Stimulated activated naive CD8-positive, alpha-beta T cell treated with anti-CD3 and anti-CD28 coated beads, Interleukin-15, Interleukin-2, amounts not matched to agents 100 U/mL and 50 U/mL, for 24 hours (primary cell): Measurements from ENCODE around the gene PTPRA.
"Not testable (repeated sequence)": the region's sequence is repeated elsewhere in the genome, so short reads cannot be mapped to it uniquely, and the experiment has no call there.

Experiments used
- ATAC-seq: fragments of 150-1000 bp; cut with Tn5 transposase; one replicate; pipeline ENCODE4 v1.10.0; 2021
- DNase-seq: peaks from one replicate; pipeline ENCODE4 v3.0.0; 2021

The PTPRA gene, protein sequence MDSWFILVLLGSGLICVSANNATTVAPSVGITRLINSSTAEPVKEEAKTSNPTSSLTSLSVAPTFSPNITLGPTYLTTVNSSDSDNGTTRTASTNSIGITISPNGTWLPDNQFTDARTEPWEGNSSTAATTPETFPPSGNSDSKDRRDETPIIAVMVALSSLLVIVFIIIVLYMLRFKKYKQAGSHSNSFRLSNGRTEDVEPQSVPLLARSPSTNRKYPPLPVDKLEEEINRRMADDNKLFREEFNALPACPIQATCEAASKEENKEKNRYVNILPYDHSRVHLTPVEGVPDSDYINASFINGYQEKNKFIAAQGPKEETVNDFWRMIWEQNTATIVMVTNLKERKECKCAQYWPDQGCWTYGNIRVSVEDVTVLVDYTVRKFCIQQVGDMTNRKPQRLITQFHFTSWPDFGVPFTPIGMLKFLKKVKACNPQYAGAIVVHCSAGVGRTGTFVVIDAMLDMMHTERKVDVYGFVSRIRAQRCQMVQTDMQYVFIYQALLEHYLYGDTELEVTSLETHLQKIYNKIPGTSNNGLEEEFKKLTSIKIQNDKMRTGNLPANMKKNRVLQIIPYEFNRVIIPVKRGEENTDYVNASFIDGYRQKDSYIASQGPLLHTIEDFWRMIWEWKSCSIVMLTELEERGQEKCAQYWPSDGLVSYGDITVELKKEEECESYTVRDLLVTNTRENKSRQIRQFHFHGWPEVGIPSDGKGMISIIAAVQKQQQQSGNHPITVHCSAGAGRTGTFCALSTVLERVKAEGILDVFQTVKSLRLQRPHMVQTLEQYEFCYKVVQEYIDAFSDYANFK

DNA sequence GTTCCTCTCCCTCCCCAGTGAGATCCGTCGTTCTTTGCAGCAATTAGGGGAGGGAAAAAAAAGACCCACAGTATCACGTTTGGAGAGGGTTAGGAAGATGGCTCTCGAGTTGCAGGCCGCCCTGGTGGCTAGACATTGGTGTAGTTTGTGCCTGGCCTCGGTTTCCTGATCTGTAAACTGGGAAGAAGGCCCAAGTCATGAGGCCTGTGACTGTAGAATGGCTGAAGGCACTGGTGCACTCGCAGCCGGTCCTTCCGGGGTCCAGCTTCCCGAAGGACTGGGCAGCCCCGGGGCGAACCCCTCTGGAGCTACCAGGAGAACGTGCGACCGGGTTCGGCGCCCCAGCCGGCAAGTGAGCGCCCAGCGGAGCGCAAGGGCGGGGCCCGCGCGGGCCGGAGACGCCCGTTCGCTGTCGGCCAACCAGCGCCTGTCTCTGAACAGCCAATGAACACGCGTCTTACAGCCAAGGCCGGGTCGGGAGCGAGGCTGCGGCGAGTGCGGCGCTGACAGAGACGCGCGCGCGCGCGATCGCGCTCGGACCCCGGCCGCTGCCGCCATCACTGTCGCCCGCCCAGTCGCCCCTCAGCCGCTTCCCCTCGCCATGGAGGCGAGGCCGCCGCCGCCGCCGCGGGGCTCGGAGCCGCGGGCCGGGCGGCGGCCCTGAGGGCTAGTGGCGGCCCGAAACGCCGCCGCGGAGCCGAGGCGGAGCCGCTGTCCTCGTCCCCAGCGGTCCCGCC is at the start of gene PTPRA:
Gene PTPRA (plus strand): TSS at position 472 of the 737 bp plus-strand sequence. CDS start 90,797 bp downstream, outside the sequence.
- DNase-seq (peak; percentile 93), ATAC-seq (peak; percentile 88)

DNA sequence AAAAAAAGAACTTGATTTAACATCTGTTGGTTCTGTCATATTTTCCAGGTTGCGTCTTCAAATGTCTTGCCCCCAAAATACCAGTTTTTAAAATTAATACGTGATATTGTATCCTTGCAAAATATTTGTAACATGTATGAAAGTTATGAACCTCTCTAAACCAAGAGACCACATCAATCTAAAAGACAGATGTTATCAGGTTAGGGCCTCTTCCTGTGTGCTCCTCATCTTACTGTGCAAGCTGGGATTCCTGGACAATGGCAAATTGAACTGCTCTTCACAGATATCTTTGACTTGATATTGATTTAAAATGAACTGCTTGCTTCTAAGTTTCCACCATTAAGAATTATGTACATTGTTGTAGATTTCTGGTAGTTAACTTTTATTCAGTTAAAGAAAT is 47.5 kb upstream of the PTPRA start:
- DNase-seq (no peak), ATAC-seq (no peak)

DNA sequence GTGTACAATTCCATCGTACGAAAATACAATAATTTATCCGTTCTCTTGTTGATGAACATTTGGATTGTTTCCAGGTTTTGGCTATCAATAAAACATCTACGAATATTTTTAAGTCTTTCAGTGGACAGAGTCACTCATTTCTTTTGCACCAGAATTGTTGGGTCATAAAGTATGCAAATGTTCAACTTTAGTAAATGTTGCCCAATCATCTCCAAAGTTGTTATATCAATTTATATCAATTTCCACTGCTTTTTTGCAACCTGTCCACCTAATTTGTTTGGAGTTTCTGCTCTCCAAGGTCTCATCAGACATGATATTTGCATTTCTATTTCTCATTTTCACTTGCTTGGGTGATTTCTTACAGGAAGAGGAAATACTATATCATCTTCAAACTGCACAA is 46.6 kb upstream of the PTPRA start:
- ATAC-seq: no peak
- no peak for DNase-seq

DNA sequence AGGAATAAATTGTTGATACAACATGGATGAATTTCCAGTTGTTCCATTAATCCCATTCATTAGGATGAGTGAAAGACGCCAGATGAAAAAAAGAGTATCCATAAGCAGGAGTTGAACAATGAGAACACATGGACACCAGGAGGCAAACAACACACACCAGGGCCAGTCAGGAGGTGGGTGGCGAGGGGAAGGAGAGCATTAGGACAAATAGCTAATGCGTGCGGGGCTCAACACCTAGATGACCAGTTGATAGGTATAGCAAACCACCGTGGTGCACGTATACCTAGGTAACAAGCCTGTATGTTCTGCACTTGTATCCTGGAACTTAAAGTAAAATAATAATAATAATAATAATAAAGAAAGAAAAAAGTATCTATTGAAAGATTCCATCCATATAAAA is 43.9 kb upstream of the PTPRA start:
- ATAC-seq (no peak), DNase-seq (no peak)

DNA sequence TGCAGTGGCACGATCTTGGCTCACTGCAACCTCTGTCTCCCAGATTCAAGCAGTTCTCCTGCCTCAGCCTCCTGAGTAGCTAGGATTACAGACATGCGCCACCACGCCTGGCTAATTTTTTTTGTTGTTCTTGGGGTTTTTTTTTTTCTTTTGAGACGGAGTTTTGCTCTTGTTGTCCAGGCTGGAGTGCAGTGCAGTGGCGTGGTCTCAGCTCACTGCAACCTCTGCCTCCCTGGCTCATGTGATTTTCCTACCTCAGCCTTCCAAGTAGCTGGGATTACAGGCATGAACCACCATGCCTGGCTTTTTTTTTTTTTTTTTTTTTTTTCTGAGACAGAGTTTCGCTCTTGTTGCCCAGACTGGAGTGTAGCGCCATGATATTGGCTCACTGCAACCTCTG is 42.1 kb upstream of the PTPRA start:
- not testable (repeated sequence) for ATAC-seq, DNase-seq

DNA sequence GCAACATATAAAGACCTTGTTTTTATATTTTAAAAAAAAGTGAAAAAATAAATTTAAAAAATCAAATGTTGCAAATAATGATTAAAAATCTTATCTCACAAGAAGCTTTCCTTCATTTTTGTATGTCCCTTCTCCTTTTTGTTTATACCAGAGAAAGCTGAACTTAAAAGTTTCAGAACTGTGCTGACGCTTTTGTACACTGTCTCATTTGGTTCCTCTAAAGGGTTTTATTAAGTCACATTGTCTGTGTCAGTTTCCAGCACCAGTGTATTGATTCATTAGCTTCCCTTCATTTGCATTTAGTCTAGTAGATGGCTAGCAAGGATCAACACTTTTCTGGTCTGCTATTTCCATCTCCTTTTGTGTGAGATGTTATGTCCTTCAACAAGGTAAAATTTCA is 39.5 kb upstream of the PTPRA start:
- no peak for ATAC-seq
- DNase-seq: no peak

DNA sequence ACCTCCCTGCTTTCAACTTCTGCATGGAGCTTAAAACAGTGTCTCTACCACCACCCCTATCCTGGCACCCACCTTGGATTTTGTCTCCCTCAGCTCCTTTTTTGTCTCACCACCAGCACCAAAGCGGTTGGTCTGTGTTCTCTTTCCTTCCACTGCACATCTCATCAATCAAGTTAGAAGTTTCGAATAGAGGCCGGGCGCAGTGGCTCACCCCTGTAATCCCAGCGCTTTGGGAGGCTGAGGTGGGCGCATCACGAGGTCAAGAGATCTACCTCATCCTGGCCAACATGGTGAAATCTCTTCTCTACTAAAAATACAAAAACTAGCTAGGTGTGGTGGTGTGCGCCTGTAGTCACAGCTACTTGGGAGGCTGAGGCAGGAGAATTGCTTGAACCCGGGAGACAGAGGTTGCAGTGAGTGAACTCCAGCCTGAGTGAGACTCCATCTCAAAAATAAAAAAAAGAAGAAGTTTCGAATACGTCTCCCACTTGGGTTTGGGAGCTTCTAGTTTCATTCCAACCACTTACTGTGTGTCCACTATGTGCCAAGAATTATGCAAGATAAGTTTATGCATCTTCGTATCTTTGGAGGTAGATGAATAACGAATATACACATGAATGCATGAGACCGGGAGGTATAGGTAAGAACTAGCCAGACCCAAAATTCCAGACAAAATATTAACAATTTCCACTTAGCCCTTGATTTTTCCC is 38.7 kb upstream of the PTPRA start:
- no peak for ATAC-seq
- no peak for DNase-seq

DNA sequence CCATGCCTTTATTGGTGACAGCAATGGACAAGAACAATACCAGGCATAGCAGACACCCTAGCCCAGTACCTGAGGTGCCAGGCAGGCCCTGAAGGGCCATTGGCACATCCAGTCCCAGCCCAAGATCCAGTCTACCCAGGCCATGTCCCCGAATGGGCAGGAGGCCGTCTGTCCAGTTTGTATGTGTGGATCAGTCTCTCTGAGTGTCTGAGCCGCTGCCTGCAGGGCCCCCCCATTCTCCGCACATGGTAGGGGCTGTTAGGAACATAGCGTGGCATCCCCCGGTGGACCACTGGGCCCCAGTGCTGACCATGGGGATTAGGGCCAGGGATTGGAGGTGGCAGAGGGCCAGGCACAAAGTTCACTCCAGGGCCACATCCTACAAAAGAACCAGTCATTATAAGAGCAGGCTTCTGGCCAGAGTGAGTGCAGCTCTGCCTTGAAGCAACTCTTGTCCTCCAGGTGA is 37.9 kb upstream of the PTPRA start:
- DNase-seq: no peak
- ATAC-seq: no peak

DNA sequence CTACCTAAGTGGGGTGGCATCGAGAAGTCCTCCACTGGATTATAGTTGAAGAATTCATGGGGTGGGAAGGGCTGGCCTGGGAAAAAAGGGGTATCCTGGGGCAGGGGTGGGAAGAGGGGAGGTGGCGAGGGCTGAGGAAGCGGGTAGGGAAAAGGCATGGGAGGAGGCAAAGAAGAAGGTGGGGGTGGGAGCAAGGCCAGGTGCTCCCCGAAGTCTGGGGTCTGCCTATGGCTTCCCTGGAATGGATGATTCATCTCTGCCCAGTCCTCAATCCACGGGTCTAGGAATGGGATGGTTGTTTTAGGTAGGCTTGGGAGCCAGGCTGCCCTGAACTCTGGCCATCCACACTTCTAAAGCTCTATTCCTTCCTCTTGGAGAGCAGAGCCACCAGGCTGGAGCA is 37.2 kb upstream of the PTPRA start:
- DNase-seq: no peak
- ATAC-seq: no peak

DNA sequence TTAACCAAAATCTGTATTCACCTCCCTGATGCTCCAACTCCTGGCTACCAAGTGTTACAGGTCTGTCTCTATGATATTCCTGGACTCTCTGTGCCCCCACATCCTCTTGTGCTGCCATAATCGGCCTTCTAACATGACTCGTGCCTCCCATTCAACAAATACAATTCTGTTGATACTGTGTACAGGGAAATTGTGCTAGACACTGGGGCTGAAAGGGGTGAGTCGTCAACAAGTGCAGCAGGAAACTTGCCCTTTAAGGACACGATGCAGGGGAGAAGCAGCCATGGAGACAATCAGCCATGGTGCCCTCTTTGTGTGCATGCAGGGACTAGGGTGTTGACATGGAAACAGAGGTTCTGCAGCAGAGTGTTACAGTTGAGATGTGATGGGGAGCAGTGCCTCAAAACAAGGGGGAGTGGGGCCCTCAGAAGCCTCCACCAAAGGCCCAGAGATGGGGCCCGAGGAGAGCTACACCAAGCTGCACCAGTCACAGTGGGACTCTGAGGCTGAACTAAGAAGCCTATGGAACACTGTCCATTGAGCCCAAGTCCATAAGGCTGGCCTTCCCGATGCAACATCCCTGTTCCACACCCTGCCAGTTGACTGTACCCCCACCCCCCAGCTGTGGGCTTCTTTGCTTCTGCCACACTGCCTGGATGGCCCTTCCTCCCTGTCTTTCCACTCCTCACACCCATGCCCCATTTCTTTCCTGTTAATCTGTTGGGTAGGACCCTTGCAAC is 35.9 kb upstream of the PTPRA start:
- DNase-seq: no peak
- ATAC-seq: no peak

DNA sequence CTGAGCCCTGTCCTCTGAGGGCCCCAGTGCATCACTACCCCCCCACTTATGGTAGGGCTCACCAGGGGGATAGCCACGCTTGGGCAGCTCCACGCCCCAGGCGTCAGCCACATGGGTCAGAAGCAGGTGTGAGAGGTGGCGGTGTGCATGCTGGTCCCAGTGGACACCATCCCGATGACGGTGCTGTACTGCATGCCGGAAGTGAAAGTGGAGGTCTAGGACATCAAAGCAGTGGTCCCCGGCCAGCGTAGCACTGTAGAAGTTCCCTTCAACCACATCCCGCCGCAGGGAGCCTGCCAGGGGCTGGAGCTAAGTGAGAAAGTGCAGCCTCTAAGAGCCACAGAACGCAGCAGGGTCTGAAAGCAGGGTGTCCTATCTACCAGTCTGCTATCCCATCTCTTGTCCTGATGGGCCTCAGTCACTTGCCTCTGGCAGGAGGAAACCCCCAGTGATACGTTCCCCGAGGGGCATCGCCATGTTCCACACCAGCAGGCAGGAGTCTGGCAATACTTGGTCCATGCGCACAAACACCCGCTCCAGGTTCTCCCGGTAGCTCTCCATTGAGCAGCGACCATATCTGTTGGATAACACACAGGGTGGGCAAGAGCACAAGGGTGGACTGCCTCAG is 35.0 kb upstream of the PTPRA start:
- DNase-seq (no peak), ATAC-seq (no peak)

DNA sequence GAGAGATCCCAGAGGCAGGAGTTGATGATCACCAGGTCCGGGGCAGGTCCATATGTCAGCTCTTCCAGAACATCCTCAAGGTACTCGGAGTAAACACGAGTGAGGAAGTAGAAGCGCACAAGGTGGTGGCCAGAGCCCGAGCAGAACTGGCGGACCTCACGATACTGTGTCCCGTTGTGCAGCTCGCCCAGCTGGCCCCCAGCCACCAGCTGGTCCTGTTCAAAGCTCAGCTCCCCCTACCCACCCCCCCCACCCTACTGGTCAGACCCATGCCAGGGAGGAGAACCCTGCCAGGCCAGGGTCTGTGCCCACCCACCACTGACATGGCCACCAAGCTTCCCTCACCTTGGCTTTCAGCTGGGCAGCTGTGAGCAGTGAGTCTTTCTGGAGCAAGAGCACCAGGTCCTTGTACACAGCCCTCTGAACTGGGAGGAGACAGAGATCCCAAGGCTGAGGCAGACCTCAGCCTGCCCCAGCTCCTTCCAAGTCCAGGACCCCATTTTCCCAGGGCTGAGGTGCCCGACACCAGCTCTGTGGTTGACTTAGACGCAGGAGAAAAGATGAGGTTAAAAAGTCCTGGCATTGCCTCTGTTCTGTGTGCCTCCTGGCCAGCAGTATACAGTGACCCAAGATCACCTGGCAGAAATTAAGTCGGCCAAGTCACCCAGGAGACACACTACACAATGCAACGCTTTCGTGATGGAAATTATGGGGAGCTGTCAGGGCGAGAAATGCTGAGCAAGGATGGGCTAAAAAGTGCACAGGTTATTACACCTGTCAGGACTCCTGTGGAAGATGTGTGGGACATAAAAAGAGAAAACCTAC is 34.2 kb upstream of the PTPRA start:
- DNase-seq (no peak), ATAC-seq (no peak)

DNA sequence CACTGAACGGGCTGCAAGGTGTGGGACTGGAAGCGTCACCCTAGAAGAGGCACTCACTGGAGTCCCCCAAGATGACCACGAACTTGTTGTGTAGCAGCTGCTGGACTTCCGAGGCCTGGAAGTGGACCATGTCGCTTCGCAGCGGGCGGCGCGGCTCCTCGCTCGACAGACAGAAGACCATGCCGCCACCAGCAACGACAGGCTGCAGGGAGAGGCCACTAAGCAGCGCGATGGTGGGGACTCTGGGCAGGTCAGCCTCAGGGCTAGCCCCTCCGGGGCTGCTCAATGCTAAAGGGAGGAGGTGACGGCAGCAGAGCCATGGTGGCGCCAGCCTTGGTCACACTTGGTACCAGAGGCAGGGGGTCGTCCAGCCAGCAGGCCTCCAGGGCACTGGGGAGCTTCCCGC is 33.5 kb upstream of the PTPRA start:
- DNase-seq: no peak
- ATAC-seq: no peak

DNA sequence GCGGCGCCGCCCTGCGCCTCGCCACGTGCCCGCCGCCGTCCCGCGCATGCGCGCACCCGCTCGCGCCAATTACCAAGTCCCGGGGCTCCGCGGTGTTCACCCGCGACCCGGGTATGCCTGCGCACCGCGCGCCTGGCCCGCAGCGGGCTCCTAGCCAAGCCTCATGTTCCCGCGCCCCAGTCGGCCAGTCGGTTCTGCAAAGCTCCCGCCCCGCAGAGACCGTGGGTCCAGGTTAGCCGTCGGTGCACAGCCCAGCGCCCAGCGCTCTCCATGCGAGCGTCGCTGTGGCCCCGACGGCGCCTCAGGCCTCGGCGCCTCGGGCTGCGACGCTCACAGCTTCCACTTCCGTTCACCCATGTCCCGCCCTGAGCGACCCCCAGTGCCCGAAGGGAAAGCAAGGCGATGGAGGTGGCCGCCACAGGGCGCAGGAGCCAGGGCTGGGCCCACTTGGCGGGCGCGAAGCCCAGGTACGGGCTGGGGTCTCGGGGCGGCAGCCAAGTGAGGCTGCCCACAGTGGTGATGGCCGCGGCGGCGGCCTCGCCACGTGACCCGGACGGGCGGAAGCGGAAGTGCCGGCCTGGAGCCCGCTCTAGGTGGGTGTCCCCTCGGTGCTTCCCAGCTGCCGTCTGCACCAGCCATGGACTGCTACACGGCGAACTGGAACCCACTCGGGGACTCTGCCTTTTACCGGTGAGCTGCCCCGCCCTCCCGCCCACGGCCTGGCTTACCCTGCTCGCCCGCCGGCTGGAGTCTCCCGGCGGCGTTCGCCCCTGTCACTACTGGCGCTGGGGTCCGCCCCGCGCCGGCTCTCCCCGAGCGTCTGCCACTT is 32.9 kb upstream of the PTPRA start, which contains the start of the genes PCED1A and VPS16:
Gene PCED1A (minus strand): TSS at position 518 of the 829 bp plus-strand sequence. CDS start 743 bp downstream, outside the sequence.
Gene VPS16 (plus strand): TSS at position 608 of the 829 bp plus-strand sequence. CDS start 30 bp downstream, at position 638.
- ATAC-seq (peak; percentile 98), DNase-seq (peak; percentile 92)

DNA sequence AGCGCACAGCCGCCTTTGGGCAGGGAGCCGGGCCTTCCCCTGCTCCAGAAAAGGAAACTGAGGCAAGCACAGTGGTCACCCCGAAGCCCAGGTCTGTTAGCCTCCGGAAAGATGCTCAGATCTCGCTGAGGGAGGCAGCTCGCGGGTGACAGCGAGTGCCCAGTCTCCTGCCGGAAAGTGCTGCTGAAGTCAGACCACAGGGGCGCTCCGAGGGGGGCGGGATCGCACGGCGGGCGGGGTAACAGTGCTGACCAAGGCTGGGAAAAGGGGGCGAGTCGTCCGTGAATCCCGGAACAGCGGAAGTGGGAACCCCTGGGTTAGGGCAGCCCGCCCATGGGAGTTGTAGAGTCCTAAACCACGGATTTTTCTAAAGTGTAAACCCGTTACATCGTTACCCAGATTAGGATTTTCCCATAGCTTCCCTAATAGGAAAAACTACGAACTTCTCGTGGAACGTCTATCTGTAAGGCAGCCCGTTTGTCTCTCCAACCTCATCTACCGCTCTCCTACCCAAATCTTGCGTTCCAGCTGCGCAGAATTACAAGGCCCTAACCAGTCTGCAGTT is 32.2 kb upstream of the PTPRA start:
- peak; percentile 29 for ATAC-seq
- DNase-seq: peak; percentile 65

DNA sequence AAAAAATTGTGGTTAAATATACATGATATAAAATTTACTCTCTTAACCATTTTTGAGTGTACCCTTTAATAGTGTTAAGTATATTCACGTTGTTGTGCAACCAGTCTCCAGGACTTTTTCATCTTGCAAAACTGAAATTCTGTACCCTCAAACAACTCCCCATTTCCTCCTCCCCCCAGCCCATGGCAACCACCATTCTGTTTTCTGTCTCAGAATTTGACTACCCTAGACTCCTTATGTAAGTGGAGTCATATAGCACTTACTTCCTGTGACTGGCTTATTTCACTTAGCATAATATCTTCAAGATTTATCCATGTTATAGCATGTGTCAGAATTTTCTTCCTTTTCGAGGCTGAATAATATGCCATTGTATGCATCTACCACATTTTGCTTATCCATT is 27.7 kb upstream of the PTPRA start:
- ATAC-seq: no peak
- no peak for DNase-seq

DNA sequence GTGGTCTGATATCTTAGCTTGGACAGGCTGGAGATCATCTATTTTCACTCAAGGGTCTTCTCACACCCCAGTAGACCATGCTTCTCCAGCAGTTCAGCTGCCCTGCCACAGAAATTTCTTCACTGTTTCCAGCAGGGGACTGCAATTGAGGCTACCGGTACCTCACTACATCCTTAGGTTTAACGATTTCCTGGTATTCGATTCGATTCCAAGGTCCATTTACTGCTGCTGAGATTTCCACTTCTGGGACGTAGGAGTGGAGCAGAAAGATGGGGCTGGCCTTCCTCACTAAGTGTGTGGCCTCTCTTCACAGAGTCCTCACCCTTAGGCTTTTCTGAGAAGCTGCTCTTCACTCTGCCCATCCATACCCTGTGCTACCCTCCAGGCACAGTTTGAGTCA is 26.6 kb upstream of the PTPRA start:
- DNase-seq (no peak), ATAC-seq (no peak)

DNA sequence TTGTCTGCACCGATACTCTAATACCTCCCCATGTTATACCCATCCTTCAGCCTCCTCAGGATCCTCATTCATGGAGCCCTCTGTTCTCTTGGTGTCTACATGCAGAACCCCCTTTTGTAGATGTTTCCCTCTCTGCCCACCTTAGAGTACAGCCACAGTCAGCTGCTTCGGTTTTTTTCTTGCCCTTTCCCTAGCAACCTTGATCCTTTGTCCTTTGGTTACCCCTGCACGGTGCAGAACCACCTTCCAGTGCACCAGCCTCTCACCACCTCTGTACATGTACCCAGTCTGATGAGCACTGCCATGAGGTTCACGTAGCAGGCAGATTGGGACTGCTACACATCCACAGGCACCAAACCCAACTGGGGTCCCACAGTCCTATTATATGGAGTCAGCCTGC is 25.5 kb upstream of the PTPRA start:
- no peak for DNase-seq
- no peak for ATAC-seq
